ENCODE measurements around the gene STK31.
"Not testable (repeated sequence)": the region's sequence is repeated elsewhere in the genome, so short reads cannot be mapped to it uniquely, and the experiment has no call there.

The STK31 gene

GRCh38 chr7:23714579-23714978 is 4.6 kb downstream of the STK31 start:
- DNase-seq = no peak

DNA sequence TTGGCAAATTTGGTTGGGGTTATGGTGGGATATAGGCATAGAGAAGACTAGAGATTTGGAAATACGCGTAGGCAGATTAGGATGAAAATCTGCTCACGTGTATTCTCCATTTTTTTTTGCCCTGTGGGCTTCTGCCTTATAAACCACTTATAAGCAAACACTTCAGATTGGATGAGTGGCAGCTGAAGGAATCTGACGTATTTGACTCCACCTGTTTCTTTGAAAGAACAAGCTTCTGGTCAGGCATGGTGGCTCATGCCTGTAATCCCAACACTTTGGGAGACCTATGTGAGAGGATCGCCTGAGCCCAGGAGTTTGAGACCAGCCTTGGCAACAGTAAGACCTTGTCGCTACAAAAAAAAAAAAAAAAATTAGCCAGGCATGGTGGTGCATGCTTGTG is 5.1 kb downstream of the STK31 start:
- no peak for DNase-seq

DNA sequence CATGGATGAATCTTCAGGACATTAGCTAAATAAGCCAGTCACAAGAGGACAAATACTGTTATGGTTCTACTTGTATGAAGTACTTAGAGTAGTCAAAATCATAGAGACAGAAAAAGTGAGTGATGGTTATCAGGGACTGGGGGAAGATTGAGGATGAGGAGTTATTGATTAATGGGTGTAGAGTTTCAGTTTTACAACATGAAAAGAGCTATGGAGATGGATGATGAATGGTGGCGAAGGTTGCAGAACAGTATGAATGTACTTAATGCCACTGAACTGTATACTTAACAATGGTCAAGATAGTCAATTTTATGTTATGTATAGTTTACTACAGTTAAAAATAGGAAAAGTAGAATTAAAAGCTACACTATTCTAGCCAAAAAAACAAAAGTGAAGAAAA is 7.8 kb downstream of the STK31 start:
- no peak for DNase-seq

- DNase-seq = no peak
Measured at GRCh38 chr7:23721456-23721855, 11.4 kb downstream of the STK31 start.

GRCh38 chr7:23722587-23723216 is 12.7 kb downstream of the STK31 start:
- not testable (repeated sequence) for DNase-seq

- not testable (repeated sequence) for DNase-seq
Measured at GRCh38 chr7:23724113-23724512, 14.1 kb downstream of the STK31 start.

DNA sequence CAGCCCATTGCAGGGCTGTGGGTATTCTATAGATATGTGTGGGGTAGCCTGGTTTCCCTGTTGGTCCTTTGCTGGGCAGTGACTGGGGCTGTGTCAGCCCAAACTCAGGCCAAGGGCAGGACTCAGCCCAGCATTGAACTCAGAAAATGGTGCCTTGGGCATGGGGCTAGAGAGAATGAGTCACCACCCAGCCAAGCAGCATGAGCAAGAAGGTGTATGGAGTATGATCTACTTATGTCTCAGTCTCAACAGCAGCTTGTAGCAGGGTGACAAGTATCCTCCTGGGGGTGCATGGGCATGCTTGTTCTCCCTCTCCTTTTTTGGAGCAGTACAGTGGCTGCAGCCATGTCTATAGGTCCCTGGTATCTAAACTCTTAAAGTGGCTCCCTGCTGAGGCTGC is 32.0 kb downstream of the STK31 start:
- no peak for DNase-seq

DNA sequence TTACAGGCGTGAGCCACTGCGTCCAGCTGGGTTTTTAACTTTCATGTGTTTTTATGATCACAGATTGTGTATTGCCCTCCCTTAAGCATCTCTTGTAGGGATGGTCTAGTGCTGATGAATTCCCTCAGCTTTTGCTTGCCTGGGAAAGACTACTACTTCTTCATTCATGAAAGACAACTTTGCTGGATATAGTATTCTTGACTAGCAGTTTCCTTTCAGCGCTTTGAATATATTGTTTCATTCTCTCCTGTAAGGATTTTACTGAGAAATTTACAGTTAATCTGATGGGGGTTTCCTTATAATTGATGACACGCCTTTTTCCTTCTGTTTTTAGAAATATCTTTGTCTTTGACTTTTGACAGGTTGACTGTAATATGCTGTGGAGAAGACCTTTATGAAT is 33.2 kb downstream of the STK31 start:
- DNase-seq = no peak

GRCh38 chr7:23746629-23747028 is 36.6 kb downstream of the STK31 start:
- no peak for DNase-seq

GRCh38 chr7:23751852-23752251 is 41.8 kb downstream of the STK31 start:
- no peak for DNase-seq

DNA sequence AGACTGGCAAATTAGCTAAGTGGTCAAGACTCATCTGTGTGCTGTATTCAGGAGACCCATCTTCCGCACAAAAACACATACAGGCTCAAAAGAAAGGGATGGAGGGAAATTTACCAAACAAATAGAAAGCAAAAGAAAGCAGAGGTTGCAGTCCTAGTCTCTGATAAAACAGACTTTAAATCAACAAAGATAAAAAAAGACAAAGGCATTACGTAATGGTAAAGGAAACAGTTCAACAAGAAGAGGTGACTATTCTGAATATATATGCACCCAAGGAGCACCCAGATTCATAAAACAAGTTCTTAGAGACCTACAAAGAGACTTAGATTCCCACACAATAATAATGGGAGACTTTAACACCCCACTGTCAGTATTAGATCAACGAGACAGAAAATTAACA is 48.8 kb downstream of the STK31 start:
- DNase-seq = not testable (repeated sequence)

DNA sequence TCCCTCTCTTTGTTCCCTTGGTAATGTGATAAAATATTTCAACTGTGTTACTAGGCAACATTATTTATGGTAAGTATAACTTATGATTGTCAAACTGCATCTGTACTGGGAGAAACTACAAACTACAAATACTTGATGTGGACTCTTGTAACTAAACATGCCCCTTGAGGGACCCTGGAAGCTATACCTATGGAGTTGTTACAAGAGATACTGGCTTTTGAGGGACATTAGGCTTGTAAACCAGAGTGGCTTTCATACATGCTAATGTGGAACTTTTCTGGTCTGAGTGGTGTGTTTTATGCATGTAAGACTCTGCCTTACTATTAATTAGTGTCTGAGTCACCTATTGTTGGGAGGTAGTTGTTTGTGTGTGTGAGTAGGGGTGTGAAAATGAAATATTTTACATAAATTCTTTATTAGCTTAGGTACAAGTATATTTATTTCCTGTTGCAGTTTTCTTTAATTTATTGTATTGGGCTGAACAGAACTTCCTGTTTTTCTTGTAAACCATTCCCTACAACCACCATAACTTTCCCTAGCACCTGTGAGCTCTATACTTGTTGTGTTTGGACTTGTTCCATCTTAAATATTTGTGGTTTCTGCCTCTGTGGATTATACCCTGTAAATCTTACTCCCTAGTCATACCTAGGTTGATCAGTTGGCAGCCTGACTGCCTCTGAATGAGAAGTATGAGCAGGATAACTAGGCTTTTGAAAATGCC is 49.8 kb downstream of the STK31 start:
- DNase-seq = no peak

DNA sequence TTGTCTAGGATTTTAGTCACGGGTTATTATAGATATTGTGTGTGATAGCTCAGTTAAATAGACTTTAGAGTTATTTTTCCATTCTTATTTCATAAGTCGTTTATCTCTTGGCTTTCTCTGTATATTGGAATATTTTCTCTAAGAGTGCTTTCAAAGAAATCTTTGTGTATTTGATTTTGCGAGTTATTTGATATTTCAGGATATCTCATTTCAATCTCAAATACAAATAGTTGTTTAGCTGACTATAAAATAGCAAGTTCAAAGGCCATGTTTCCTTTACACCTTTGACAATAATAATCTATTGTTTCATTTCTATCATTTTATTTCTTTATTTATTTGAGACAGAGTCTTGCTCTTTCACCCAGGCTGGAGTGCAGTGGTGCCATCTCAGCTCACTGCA is 55.9 kb downstream of the STK31 start:
- no peak for DNase-seq

DNA sequence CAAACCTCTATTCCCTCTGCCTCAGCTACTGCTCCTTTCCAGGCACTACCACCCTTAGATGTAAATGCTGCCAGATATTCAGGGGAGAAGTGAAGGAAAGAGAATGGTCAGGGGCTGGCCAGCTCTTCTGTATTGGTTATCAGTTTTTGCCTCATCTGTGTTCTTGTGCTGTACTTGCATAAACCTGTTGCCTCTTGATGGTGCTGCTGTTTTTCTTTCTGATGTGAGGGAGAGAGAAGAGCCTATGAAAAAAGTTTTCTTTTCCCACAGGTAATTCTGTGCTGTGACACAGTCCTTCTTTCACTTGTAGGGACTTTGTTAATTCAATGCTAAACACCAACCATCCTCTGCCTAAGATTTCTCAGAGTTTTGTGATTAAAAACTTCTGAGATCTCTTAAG is 57.5 kb downstream of the STK31 start:
- no peak for DNase-seq

DNA sequence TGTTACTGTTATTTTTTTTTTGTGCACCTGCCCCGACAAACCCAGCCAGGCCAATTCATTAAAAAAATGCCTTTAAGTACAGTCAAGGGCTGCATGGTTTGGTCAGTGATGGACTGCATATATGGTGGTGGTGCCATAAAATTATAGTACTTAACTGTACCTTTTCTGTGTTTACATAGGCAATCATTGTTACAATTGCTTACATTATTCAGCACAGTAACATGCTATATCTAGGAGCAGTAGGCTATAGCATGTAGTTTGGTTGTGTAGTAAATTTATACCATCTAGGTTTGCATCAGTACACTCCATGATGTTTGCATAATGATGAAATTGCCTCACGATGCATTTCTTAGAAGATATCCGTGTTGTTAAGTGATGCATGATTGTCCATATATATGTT is 58.0 kb downstream of the STK31 start:
- DNase-seq = no peak

DNA sequence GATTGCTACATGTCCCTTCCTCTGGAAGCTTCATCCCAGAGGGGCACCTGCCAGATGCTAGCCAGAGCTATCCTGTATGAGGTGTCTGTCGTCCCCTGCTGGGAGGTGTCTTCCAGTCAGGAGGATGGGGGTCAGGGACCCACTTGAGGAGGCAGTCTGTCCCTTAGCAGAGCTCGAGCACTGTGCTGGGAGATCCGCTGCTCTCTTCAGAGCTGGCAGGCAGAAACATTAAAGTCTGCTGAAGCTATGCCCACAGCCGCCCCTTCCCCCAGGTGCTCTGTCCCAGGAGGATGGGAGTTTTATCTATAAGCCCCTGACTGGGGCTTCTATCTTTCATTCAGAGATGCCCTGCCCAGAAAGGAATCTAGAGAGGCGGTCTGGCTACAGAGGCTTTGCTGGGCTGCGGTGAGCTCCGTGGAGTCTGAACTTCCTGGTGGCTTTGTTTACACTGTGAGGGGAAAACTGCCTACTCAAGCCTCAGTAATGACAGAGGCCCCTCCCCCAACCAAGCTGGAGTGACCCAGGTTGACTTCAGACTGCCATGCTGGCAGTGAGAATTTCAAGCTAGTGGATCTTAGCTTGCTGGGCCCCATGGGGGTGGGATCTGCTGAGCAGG is 69.3 kb downstream of the STK31 start:
- DNase-seq = not testable (repeated sequence)

DNA sequence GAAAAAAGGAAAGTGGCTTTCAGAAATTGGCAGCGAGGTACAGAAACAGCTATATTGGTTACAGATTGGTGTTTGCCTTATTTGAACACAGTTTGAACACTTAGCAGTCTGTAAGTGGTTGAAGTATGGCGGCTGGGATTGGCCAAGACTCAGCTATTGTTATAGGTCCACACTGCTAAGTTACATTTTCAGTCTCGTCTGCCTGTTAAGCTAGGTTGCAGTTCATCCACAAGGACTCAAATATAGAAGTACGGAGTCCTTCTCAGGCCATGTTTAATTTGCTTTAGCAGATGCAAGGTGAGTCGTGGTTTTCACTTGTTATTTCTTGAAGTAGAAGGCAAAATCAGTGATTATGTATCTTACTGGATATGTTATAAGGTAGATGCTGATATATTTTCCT is 73.1 kb downstream of the STK31 start:
- DNase-seq = no peak

DNA sequence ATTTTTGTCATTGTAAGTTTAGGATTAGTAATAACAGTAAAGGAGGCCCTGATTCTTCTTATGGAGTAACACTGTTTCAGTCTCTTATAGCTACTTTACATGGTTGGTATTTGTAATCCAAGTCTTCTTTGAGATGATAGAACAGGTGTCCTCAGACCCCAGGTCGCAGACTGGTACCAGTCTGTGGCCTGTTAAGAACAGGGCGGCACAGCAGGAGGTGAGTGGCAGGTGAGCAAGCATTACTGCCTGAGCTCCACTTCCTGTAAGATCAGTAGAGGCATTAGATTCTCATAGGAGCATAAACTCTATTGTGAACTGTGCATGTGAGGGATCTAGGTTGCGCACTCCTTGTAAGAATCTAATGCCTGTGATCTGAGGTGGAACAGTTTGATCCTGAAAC is 77.3 kb downstream of the STK31 start:
- no peak for DNase-seq

DNA sequence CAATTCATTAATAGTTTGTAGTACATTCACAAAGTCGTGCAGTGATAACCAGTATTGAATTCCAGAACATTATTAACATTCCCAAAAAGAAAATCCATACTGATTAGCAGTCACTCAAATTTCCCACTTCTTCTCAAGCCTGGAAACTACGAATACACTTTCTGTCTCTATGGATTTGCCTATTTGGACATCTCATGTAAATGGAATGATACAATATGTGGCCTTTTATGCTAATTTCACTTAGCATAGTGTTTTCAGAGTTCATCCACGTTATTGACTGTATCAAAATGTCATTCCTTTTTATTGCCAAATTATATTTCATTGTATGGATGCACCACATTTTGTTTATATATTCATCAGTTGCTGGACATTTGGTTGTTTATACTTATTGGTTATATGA is 78.8 kb downstream of the STK31 start:
- no peak for DNase-seq

GRCh38 chr7:23791721-23792120 is 81.7 kb downstream of the STK31 start:
- DNase-seq = no peak

DNA sequence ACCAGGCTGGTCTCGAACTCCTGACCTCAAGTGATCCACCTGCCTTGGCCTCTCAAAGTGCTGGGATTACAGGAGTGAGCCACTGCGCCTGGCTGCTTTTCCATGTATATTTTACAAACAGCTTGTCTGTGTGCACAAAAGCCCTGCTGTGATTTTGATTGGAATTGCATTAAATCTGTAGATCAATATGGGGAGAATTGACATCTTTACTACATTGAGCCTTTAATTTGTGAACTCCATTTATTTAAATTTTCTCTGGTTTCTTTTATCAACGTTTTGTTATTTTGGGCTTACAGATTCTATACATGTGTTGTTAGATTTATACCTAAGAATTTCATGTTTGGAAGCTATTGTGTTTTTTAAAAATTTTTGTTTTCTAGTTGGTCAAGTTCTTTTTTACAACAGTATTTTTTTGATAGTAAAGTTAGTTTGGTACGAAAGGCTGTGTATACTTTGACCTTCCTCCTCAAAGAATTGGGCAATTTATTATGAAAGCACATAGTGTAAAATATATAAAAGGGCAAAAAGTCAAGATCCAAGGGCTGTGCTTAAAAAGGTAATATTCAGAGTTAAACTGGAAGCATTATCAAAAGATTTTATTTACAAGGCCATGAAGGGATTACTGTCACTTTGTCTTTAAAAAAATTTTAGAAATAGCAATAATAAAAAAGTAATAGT is 92.8 kb downstream of the STK31 start:
- DNase-seq = no peak

GRCh38 chr7:23804707-23805106 is 94.7 kb downstream of the STK31 start:
- DNase-seq = no peak

GRCh38 chr7:23808421-23808820 is 98.4 kb downstream of the STK31 start:
- no peak for DNase-seq

DNA sequence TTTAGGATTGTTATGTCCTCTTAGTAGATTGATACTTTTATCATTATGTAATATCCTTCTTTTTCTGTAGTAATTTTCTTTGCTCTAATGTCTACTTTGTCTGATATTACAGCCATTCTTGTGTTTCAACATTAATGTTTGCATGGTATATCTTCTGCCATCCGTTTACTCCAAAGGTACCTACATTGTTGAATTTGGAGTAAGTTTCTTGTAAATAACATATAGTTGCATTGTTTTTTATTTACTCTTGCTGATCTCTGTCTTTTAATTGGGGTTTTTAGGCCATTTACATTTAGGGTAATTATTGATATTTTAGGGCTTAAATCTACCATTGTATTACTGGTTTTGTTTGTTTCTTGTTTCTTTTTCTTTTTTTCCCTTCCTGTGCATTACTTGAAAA is 100.1 kb downstream of the STK31 start:
- no peak for DNase-seq
